ENCODE measurements around the gene ADCYAP1R1.

ADCYAP1R1 gene

GRCh38 chr7:31069860-31070555, 17.9 kb downstream of the ADCYAP1R1 start:
- no peak for DNase-seq

- DNase-seq: no peak
Measured at GRCh38 chr7:31070991-31071644, 19.0 kb downstream of the ADCYAP1R1 start.

DNA sequence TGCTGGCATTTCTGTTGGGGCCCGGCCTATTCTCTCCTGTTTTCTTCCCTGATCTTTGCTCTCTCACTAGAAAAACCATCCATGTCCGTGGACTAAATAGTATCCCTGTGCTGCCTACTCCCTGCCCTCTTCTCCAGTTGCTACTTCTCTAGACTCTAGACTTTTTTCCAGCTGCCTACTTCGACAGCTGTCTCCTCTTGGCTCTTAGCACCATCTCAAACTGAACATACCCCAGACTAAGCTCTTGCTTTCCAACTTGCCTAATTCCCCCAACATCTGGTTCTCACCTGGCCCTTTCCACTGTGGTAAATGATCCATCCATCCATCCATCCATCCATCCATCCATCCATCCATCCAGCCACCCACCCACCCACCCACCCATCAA, 19.5 kb downstream of the ADCYAP1R1 start:
- no peak for DNase-seq

GRCh38 chr7:31073326-31074119, 21.4 kb downstream of the ADCYAP1R1 start:
- DNase-seq: no peak

DNA sequence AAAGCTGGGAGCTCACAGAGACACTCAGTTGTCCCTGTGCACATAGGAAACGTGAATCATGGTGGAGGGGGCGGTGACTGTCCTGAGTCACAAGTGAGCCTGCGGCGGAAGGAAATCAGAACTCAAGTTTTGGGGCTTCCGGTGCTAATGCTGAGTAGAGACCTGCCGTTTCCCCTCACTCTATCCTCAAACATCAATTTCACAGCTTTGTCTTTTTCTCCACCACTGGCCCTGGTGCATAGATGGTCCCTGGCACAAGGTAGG, 21.9 kb downstream of the ADCYAP1R1 start:
- no peak for DNase-seq

GRCh38 chr7:31074403-31075085, 22.4 kb downstream of the ADCYAP1R1 start:
- DNase-seq: no peak

DNA sequence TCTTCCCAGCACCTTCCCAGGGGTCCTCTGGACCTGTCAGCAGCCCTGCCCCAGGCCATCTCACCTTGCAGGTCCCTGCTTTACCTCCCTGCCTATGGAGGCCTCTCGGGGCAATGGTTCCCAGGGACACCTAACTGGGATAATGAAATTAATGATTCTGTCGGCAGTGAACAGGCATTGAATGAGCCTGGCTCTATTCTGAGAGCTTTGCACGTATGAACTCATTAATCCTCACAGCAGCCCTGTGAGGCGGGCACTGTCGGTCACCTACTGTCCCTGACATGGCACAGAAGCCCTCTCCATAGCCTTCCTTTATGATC, 22.9 kb downstream of the ADCYAP1R1 start:
- no peak for DNase-seq

GRCh38 chr7:31076051-31076450, 23.9 kb downstream of the ADCYAP1R1 start:
- DNase-seq: no peak

DNA sequence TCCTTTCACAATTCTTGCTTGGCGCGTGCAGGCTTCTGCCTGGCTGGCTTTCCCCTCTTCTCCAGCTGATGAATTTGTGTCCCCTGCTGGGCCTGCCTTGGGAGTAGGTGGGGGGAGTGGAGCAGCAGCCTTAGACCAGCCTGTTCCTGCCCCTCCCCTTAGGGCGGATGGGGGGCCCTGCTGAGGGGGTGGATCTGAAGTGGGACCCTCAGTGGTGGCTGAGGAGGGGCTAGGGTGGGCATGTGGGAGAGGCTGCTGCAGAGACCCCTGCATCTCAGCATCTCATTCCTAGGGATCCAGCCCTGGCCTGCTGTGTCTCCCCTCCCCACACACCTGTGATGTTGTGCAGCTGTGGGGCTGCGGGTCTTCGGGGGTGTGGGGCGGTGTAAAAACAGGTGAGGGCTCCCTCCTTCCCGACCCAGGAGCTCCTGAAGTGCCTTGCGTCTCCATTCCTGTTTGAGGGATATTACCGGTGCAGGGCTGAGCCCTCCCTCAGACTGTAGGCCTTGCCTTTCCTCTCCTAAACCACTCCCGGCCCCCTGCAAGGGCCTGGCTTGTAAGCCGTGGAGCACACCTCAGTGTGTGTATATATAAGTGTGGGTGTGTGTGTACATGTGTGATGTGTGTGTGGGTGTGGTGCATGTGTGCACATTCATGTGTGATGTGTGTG, 24.7 kb downstream of the ADCYAP1R1 start:
- no peak for DNase-seq

GRCh38 chr7:31077484-31078362, 25.6 kb downstream of the ADCYAP1R1 start:
- DNase-seq: no peak

DNA sequence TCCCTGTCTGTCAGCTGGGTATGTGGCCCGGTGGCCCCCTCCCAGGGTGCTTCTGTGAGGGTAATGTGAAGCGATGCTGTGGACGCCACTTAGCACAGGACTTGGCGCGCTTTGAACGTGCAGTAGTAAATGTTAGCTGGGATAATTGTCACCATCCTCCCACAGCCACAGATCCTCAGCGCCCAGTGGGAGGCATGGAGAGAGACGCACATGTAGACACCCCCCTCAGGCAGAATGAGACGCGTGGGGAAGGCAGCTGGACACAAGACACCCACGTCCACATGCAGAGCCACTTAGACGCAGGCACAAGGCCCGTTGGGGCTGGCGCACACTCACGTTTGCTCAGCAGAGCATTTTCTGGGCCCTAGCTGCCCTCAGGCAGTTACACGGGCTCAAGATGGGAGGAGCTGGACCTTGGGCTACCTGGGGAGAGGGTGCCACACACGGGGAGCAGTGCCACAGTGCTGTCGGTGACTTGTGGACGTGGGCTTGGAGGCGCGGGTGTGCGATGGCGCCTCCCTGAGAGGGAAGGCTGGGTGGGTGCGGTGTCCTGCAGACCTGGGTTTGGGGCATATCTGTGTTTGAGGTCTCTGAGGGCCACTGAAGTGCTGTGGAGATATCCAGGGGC, 26.4 kb downstream of the ADCYAP1R1 start:
- DNase-seq: no peak

DNA sequence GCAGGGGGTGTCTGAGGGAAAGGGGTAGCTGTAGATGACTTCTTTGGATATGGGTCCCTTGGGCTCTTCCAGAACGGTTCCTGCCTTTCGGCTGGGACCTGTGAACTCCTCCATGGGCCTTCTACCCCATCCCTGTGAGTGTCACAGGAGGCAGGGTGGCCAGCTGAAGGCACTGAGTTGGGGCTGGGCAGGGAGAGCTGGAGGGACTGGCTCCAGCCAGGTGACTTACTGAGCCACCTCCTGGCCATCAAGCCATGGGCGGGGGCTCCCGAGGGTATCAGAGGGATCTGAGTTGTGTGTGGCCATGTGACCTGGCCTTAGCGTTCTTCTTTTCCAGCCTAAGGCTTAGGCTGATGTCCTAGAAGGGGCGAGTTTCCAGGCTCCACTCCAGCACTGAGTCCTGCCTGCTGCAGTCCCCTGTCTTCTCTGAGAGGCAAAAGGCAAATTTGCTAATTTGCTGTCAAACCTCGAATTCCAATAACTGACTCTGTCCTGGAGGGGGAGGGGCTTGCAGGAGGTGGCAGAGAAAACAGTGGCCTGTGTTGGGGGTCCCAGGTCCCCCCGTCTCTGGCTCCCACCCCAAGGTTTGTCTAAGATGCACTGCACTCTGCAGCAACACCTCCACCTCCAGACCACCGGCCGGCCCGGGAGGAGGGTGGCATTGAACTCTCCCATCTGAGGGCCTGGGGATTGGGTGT, 27.2 kb downstream of the ADCYAP1R1 start:
- no peak for DNase-seq

GRCh38 chr7:31079824-31080511, 27.9 kb downstream of the ADCYAP1R1 start:
- no peak for DNase-seq

DNA sequence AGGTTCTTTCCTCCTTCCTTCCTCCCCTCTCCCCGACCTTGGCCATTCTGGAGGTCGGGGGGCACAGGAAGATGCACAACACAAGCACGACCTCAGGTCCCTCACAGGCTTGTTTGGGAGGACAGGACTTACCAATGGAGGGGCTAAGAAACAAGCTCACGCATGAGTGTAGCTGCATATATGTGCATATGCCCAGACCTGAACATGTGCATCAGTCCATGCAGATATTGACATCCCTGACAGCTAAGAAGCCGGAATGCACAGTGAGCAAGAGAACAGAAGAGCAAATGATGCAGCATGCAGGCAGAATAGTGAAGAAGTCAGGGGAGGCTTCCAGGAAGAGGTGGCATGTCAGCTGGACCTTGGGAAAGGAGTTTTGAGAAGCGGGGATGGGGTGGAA, 28.7 kb downstream of the ADCYAP1R1 start:
- DNase-seq: no peak

- no peak for DNase-seq
Measured at GRCh38 chr7:31082017-31082416, 29.9 kb downstream of the ADCYAP1R1 start.

GRCh38 chr7:31082447-31082846, 30.3 kb downstream of the ADCYAP1R1 start:
- DNase-seq: no peak

DNA sequence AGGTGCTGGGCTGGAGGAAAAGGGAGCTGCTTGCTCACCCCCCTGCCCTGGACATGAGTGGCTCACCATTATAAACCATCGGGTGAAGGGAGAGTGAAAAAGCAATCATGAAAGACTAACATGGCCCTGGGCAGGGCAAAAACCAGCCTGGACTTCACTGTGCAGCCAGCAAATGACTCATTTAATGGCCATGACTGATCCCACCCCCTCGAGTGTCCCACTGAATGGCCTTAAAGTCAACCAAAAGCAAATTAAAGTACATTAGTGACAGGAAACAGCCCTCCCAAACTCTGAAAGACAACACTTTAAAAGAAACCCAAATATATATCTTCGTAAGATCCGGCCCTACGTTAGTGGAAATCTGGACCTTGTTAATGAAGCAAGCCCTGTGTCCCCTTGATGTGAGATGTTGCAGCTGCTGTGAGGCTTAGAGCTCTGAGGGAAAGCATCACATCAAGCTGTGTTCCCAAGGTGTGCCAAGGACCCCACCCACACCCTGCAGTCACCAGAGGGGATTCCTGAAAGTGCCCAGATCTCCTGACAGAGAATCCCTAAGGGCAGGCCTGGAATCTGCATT, 31.2 kb downstream of the ADCYAP1R1 start:
- DNase-seq: no peak

DNA sequence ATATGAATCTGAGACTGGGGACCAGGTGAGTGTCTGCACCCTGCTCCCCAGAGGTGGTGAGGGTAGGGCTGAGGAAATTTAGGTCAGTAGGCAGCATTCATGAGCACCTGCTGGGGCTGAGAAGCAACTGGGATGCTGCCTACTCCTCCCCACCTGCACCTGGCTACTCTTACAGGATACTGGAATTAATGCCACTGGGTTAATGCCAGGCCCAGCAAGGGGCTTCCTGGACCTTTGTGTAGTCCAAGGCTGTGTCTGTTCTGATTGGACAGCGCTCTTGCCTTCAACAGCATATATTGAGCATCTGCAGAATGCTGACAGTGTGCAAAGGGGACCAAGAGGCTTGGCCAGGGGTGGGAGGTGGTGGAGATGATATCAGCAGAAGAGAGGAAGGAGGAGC, 32.1 kb downstream of the ADCYAP1R1 start:
- DNase-seq: no peak

GRCh38 chr7:31087351-31087750, 35.2 kb downstream of the ADCYAP1R1 start:
- no peak for DNase-seq

DNA sequence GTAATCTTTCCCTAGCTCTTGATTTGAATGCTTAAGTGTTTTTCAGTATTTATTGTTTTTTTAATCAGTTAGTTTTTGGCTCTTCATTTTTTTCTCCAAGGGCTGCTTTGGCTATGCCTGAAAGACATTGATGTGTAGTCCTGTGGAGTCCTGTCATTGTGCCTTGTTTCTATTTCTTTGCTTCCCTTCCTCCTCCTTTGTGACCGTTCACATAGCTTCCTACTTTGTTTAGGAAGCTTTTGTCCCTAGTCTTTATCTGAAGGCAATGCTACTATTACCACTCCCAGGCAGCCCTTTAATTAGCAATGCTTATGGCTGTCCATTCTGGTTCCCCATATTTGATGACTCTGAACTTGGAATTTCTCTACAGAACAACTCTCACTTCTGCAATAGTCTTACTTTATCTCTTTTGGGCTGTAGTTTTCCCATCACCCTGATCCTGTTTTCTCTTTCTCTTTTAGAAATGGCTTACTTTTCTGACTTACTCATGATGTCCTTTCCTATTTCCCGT, 39.9 kb downstream of the ADCYAP1R1 start:
- no peak for DNase-seq

Data from activated CD4-positive, alpha-beta T cell treated with anti-CD3 and anti-CD28 coated beads for 1 hour (primary cell).